Measurements from ENCODE around the gene SORL1.

The SORL1 gene

GRCh38 chr11:121649798-121650197, 197.7 kb downstream of the SORL1 start:
- H3K79me2 ChIP-seq (ENCODE audit: control insufficient read depth, insufficient read depth, low read length, unreplicated experiment): no peaks in the 10 kb centered on the region
- no peak overlapping the region for H3K27ac ChIP-seq (ENCODE audit: low read depth, low read length)
- no peak overlapping the region for H3K4me3 ChIP-seq (ENCODE audit: low read depth, low read length)
- H2AFZ ChIP-seq (ENCODE audit: low read length, unreplicated experiment): no peak overlapping the region
- no peaks in the 10 kb centered on the region for H3K36me3 ChIP-seq (ENCODE audit: insufficient read depth, low read length)
- H3K27me3 ChIP-seq (ENCODE audit: insufficient read depth, low read length): no peaks in the 10 kb centered on the region
- H3K4me1 ChIP-seq (ENCODE audit: control insufficient read depth, insufficient read depth, low read length, unreplicated experiment): peaks cover 8% of the 10 kb centered on the region

- Histone ChIP-seq H3K36me3 (ENCODE audit: insufficient read depth, low read length) (no peaks in the 10 kb centered on the region), H3K4me3 (ENCODE audit: low read depth, low read length) (no peak overlapping the region), H3K27ac (ENCODE audit: low read depth, low read length) (no peak overlapping the region), H2AFZ (ENCODE audit: low read length, unreplicated experiment) (no peak overlapping the region), H3K4me1 (ENCODE audit: control insufficient read depth, insufficient read depth, low read length, unreplicated experiment) (peaks cover 10% of the 10 kb centered on the region), H3K79me2 (ENCODE audit: control insufficient read depth, insufficient read depth, low read length, unreplicated experiment) (no peaks in the 10 kb centered on the region), H3K27me3 (ENCODE audit: insufficient read depth, low read length) (no peaks in the 10 kb centered on the region)
Observed at GRCh38 chr11:121650351-121651256, 198.5 kb downstream of the SORL1 start.

GRCh38 chr11:121651257-121651605, 199.1 kb downstream of the SORL1 start:
- no peaks in the 10 kb centered on the region for H3K27me3 ChIP-seq (ENCODE audit: insufficient read depth, low read length)
- no peak overlapping the region for H2AFZ ChIP-seq (ENCODE audit: low read length, unreplicated experiment)

GRCh38 chr11:121652971-121653370, 200.9 kb downstream of the SORL1 start:
- H3K27me3 ChIP-seq (ENCODE audit: insufficient read depth, low read length): no peaks in the 10 kb centered on the region
- H3K36me3 ChIP-seq (ENCODE audit: insufficient read depth, low read length): no peaks in the 10 kb centered on the region
- H3K79me2 ChIP-seq (ENCODE audit: control insufficient read depth, insufficient read depth, low read length, unreplicated experiment): no peaks in the 10 kb centered on the region
- H3K4me3 ChIP-seq (ENCODE audit: low read depth, low read length): no peak overlapping the region
- no peak overlapping the region for H3K27ac ChIP-seq (ENCODE audit: low read depth, low read length)
- peaks cover 23% of the 10 kb centered on the region for H3K4me1 ChIP-seq (ENCODE audit: control insufficient read depth, insufficient read depth, low read length, unreplicated experiment)
- H2AFZ ChIP-seq (ENCODE audit: low read length, unreplicated experiment): no peak overlapping the region

More at GRCh38 chr11:121651257-121651605, 199.1 kb downstream of the SORL1 start:
- H3K79me2 ChIP-seq (ENCODE audit: control insufficient read depth, insufficient read depth, low read length, unreplicated experiment): no peaks in the 10 kb centered on the region
- no peaks in the 10 kb centered on the region for H3K36me3 ChIP-seq (ENCODE audit: insufficient read depth, low read length)
- H3K4me3 ChIP-seq (ENCODE audit: low read depth, low read length): no peak overlapping the region
- H3K27ac ChIP-seq (ENCODE audit: low read depth, low read length): no peak overlapping the region
- H3K4me1 ChIP-seq (ENCODE audit: control insufficient read depth, insufficient read depth, low read length, unreplicated experiment): peaks cover 12% of the 10 kb centered on the region

- no peaks in the 10 kb centered on the region for H3K27me3 ChIP-seq (ENCODE audit: insufficient read depth, low read length)
- H3K4me3 ChIP-seq (ENCODE audit: low read depth, low read length): peak overlapping the region; percentile 76
- no peak overlapping the region for H3K27ac ChIP-seq (ENCODE audit: low read depth, low read length)
- H3K79me2 ChIP-seq (ENCODE audit: control insufficient read depth, insufficient read depth, low read length, unreplicated experiment): no peaks in the 10 kb centered on the region
- H2AFZ ChIP-seq (ENCODE audit: low read length, unreplicated experiment): peak overlapping the region; percentile 66
- H3K36me3 ChIP-seq (ENCODE audit: insufficient read depth, low read length): no peaks in the 10 kb centered on the region
- peaks cover 23% of the 10 kb centered on the region for H3K4me1 ChIP-seq (ENCODE audit: control insufficient read depth, insufficient read depth, low read length, unreplicated experiment)
Observed at GRCh38 chr11:121654259-121654842, 202.2 kb downstream of the SORL1 start.

GRCh38 chr11:121654843-121655536, 202.9 kb downstream of the SORL1 start:
- Histone ChIP-seq H3K36me3 (ENCODE audit: insufficient read depth, low read length) (no peaks in the 10 kb centered on the region), H3K27ac (ENCODE audit: low read depth, low read length) (peak overlapping the region; percentile 96; the same call in 1 of the 2 replicates)

GRCh38 chr11:121655537-121656327, 203.6 kb downstream of the SORL1 start:
- no peaks in the 10 kb centered on the region for H3K79me2 ChIP-seq (ENCODE audit: control insufficient read depth, insufficient read depth, low read length, unreplicated experiment)
- H3K4me1 ChIP-seq (ENCODE audit: control insufficient read depth, insufficient read depth, low read length, unreplicated experiment): peaks cover 28% of the 10 kb centered on the region
- peak overlapping the region; percentile 76 for H3K4me3 ChIP-seq (ENCODE audit: low read depth, low read length)
- peak overlapping the region; percentile 90 for H2AFZ ChIP-seq (ENCODE audit: low read length, unreplicated experiment)
- peak overlapping the region; percentile 96 for H3K27ac ChIP-seq (ENCODE audit: low read depth, low read length)
- H3K36me3 ChIP-seq (ENCODE audit: insufficient read depth, low read length): no peaks in the 10 kb centered on the region
- H3K27me3 ChIP-seq (ENCODE audit: insufficient read depth, low read length): no peaks in the 10 kb centered on the region

More at GRCh38 chr11:121654843-121655536, 202.9 kb downstream of the SORL1 start:
- H2AFZ ChIP-seq (ENCODE audit: low read length, unreplicated experiment): peak overlapping the region; percentile 66
- H3K4me3 ChIP-seq (ENCODE audit: low read depth, low read length): peak overlapping the region; percentile 76
- H3K79me2 ChIP-seq (ENCODE audit: control insufficient read depth, insufficient read depth, low read length, unreplicated experiment): no peaks in the 10 kb centered on the region
- peaks cover 23% of the 10 kb centered on the region for H3K4me1 ChIP-seq (ENCODE audit: control insufficient read depth, insufficient read depth, low read length, unreplicated experiment)
- no peaks in the 10 kb centered on the region for H3K27me3 ChIP-seq (ENCODE audit: insufficient read depth, low read length)

- H2AFZ ChIP-seq (ENCODE audit: low read length, unreplicated experiment): peak overlapping the region; percentile 89
Observed at GRCh38 chr11:121656328-121657090, 204.4 kb downstream of the SORL1 start.

GRCh38 chr11:121657146-121657545, 205.0 kb downstream of the SORL1 start:
- peak overlapping the region; percentile 96 for H3K27ac ChIP-seq (ENCODE audit: low read depth, low read length)
- no peak overlapping the region for H3K4me3 ChIP-seq (ENCODE audit: low read depth, low read length)
- H2AFZ ChIP-seq (ENCODE audit: low read length, unreplicated experiment): peak overlapping the region; percentile 89
- H3K79me2 ChIP-seq (ENCODE audit: control insufficient read depth, insufficient read depth, low read length, unreplicated experiment): no peaks in the 10 kb centered on the region
- no peaks in the 10 kb centered on the region for H3K36me3 ChIP-seq (ENCODE audit: insufficient read depth, low read length)
- no peaks in the 10 kb centered on the region for H3K27me3 ChIP-seq (ENCODE audit: insufficient read depth, low read length)
- H3K4me1 ChIP-seq (ENCODE audit: control insufficient read depth, insufficient read depth, low read length, unreplicated experiment): peaks cover 41% of the 10 kb centered on the region

More at GRCh38 chr11:121656328-121657090, 204.4 kb downstream of the SORL1 start:
- Histone ChIP-seq H3K4me1 (ENCODE audit: control insufficient read depth, insufficient read depth, low read length, unreplicated experiment) (peaks cover 34% of the 10 kb centered on the region), H3K4me3 (ENCODE audit: low read depth, low read length) (peak overlapping the region; percentile 76), H3K27me3 (ENCODE audit: insufficient read depth, low read length) (no peaks in the 10 kb centered on the region), H3K79me2 (ENCODE audit: control insufficient read depth, insufficient read depth, low read length, unreplicated experiment) (no peaks in the 10 kb centered on the region), H3K27ac (ENCODE audit: low read depth, low read length) (peak overlapping the region; percentile 96), H3K36me3 (ENCODE audit: insufficient read depth, low read length) (no peaks in the 10 kb centered on the region)
